NCI-H524 (cell line): ENCODE results near the gene PRKCE.
"Not testable (repeated sequence)": the region's sequence is repeated elsewhere in the genome, so short reads cannot be mapped to it uniquely, and the experiment has no call there.

Experiments
- DNase-seq, 2 experiments: peaks; one replicate each; lab custom pipeline; 2025; lab: John Stamatoyannopoulos, UW

Gene PRKCE

GRCh38 chr2:45909677-45910191 lies 258.3 kb downstream of the PRKCE start:
- peak in 1 of 2 experiments; percentile 39 for DNase-seq

DNA sequence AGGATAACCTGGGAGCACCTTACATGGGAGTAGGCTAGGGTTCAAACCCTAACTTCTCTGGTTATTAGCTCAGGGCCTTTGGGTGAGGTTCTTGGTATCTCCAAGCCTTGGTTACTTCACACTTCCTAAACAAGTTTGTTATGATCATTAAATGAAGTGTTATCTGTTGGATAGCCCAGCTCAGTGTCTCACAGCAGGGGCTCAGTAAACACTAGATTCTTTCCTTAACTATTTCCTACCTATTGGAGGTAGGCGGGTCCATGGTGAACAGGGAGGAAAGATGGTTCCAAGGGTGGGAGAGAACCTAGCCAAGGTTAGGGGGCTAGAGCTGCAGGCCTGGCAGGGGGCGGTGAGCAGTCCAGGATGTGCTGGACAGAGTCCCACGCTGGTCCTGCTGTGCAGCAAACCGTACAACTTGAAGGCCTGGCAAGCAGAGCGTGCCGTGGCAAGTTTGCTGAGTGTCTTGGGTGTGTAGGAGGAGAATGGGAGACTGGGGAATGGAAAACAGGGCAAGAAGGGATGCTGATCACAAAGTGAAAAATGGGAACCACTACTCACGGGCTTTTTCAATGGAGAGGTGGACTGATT lies 259.1 kb downstream of the PRKCE start:
- DNase-seq: no peak

DNA sequence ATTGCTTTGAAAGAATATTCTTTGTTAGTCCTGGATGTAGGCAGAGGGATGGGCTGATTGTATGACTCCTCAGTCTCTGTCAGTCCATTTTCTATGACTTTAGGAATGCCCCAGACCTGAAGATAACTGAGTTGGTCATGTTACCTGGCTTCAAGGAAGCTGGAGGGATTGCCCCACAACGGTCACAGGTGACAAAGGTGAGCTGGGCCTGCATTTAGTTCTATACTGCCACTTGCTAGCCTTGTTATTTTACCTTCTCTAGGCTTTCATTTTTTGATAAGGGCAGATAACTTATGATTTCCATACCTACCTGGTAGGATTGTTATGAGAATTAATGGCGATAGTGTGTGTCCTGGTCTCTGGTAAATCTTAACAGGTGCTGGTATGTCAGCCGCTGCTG lies 260.1 kb downstream of the PRKCE start:
- no peak for DNase-seq

GRCh38 chr2:45912109-45912508 lies 260.6 kb downstream of the PRKCE start:
- no peak for DNase-seq

- no peak for DNase-seq
Measured at GRCh38 chr2:45913539-45913938, 262.1 kb downstream of the PRKCE start.

- DNase-seq: no peak
Measured at GRCh38 chr2:45915523-45915922, 264.0 kb downstream of the PRKCE start.

DNA sequence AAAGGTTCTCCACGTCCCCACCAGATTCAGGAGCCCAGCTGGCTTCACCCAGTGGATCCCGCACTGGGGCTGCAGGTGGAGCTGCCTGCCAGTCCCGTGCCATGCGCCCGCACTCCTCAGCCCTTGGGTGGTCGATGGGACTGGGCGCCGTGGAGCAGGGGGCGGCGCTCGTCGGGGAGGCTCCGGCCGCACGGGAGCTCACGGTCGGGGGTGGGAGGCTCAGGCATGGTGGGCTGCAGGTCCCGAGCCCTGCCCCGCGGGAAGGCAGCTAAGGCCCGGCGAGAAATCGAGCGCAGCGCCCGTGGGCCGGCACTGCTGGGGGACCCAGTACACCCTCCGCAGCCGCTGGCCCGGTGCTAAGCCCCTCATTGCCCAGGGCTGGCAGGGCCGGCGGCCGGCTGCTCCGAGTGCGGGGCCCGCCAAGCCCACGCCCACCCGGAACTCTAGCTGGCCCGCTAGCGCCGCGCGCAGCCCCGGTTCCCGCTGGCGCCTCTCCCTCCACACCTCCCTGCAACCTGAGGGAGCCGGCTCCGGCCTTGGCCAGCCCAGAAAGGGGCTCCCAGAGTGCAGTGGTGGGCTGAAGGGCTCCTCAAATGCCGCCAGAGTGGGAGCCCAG lies 266.2 kb downstream of the PRKCE start:
- not testable (repeated sequence) for DNase-seq

- peak; percentile 96 to 100 for DNase-seq
Measured at GRCh38 chr2:45918463-45919159, 267.1 kb downstream of the PRKCE start.

GRCh38 chr2:45919160-45919650 lies 267.7 kb downstream of the PRKCE start:
- no peak for DNase-seq

DNA sequence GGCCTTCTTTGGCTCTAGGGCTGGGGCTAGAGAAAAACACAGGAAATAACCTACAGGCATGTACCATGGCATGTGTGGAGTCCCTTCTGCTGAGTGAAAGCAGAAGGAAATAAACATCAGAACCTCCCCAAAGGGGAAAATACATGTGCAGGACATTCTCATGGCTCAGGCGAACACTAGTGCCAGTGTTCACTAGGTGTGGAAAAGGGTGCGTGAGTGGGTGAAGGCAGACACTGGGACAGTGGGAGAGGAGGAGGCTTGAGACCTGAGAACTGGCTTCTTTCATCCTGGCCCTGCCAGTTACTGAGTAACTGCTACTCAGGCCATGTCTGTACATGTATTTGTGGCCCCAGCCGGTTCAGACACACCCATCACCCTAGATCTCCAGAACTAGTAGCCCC lies 268.2 kb downstream of the PRKCE start:
- no peak for DNase-seq

DNA sequence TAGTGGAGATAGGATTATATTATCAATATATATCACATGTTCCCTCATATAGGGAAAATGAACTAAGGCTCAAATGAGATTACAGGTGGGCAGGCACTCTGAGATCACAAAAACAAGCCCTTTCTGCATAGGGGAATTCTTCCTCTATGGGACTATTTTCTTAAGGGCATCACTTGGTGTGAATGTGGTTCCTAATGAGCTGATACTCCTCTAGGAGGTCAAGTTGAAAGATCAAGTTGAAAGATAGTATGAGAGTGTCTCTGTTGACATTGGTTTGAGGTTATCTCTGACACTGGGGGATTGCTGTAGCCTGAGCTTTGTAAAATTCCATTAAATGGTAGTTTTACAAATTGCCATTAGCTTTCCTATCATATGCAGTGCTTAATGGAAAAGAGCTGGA lies 270.4 kb downstream of the PRKCE start:
- no peak for DNase-seq

- peak; percentile 90 to 98 for DNase-seq
Measured at GRCh38 chr2:45922577-45922988, 271.1 kb downstream of the PRKCE start.

- no peak for DNase-seq
Measured at GRCh38 chr2:45923701-45924100, 272.2 kb downstream of the PRKCE start.

DNA sequence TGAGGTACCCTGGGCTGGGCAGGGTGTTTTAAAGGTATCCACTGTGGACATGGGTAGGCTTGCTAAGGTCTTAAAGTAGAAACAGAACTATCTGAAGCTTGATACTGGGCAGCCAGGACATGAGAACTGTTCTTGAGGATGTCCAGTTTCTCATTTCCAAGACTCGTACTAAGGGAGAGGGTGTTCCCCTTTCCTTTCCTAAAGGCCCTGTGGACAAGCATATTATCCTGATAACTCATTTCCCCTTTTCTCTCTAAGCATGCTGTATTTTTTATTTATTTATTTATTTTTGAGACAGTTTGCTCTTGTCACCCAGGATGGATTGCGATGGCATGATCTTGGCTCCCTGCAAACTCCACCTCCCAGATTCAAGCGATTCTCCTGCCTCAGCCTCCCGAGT lies 273.6 kb downstream of the PRKCE start:
- no peak for DNase-seq

GRCh38 chr2:45925636-45926366 lies 274.3 kb downstream of the PRKCE start:
- peak in 1 of 2 experiments; percentile 61 for DNase-seq

- no peak for DNase-seq
Measured at GRCh38 chr2:45928946-45929345, 277.5 kb downstream of the PRKCE start.

DNA sequence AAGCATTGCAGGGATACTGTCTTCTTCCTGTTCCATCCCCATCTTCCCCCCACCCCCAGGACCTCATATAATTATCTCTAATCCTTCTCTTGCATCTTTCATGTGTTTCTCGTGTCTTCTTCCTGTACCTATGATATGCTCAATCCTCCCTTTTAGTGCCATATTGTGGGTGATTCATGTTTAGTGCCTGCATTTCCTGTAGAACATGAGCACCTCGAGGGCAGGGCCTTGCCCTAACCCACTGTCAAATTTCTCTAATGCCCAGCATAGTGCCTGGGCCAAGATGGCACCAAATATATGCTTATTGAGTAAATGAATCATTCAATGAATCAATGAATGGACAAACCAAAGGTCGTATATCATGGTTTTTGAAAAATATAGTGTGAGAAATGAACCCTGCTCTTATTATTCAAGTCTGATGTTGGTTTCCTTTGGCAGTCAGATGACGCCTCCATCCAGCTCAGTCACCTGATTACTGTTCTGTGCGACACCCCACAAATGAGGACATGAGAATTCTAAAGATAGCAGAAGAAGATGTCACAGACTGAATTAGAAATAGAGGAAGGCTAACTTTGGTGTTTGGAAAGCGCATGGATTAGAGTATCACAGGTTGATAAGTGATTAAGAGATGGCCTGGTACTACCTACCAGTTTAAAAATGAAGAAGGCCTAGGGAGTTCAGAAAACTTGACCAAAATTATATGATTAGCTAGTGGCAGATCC lies 278.4 kb downstream of the PRKCE start:
- no peak for DNase-seq

- DNase-seq: no peak
Measured at GRCh38 chr2:45930396-45930792, 278.9 kb downstream of the PRKCE start.

DNA sequence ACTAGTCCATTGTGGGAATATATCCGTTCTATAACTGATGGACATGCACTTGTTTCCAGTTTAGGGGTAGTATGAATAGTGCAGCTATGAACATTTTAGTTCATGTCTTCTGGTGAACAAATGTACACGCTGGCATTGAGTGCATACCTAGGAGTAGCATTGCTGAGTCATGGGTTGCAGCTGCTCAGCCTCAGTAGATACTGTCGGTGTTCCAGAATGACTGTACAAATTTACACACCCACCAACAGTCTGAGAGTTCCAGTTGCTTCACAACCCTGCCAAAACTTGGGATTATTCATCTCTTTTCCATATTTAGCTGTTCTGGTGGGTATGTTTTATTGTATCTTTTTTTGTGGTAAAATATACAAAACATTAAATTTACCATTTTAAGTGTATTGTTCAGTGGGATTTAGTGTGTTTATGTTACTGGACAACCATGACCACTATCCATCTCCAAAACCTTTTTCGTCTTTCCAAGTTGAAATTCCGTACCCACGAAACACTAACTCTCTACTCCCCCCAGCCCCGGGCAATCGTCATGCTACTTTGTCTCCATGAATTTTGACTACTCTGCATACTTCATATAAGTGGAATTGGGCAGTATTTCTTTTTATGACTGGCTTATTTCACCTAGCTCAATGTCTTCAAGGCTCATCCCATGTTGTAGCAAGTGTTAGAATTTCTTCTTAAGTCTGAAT lies 281.0 kb downstream of the PRKCE start:
- no peak for DNase-seq

GRCh38 chr2:45935791-45936622 lies 284.5 kb downstream of the PRKCE start:
- DNase-seq: peak; percentile 89 to 98
